GM12865 (cell line): ENCODE results near the gene FOXD3.
"Not testable (repeated sequence)": the region's sequence is repeated elsewhere in the genome, so short reads cannot be mapped to it uniquely, and the experiment has no call there.

Experiments
- DNase-seq: peaks from one replicate; pipeline ENCODE4 v3.0.0; 2010; ENCODE audit warnings: low read depth
- H3K4me3 ChIP-seq: 2 replicates; pipeline ENCODE4 v1.5.1; 2011; ENCODE audit warnings: mild to moderate bottlenecking, low read depth, low read length, control low read depth
- CTCF ChIP-seq: IDR thresholded peaks from 2 replicates; pipeline ENCODE4 v1.5.1; 2011; ENCODE audit warnings: low read length, control low read depth, low read depth, inconsistent platforms; ENCODE audit not compliant: insufficient read depth; ENCODE audit errors: missing control alignments

Gene FOXD3

GRCh38 chr1:63342402-63342801 is 20.0 kb downstream of the FOXD3 start:
- no peak overlapping the region for H3K4me3 ChIP-seq
- no peak for DNase-seq
- no peak for TF ChIP-seq CTCF

GRCh38 chr1:63343922-63344321 is 21.6 kb downstream of the FOXD3 start:
- DNase-seq: no peak

GRCh38 chr1:63350320-63350719 is 28.0 kb downstream of the FOXD3 start:
- no peak for TF ChIP-seq CTCF
- H3K4me3 ChIP-seq: no peak overlapping the region
- DNase-seq: no peak

More at GRCh38 chr1:63343922-63344321, 21.6 kb downstream of the FOXD3 start:
- H3K4me3 ChIP-seq: no peak overlapping the region
- no peak for TF ChIP-seq CTCF

GRCh38 chr1:63352736-63353135 is 30.4 kb downstream of the FOXD3 start:
- TF ChIP-seq CTCF: no peak
- no peak overlapping the region for H3K4me3 ChIP-seq
- DNase-seq: no peak

GRCh38 chr1:63356234-63356633 is 33.9 kb downstream of the FOXD3 start:
- not testable (repeated sequence) for DNase-seq, H3K4me3 ChIP-seq

GRCh38 chr1:63359561-63359960 is 37.2 kb downstream of the FOXD3 start:
- no peak overlapping the region for H3K4me3 ChIP-seq
- no peak for DNase-seq
- TF ChIP-seq CTCF: no peak

- no peak overlapping the region for H3K4me3 ChIP-seq
- no peak for DNase-seq
- no peak for TF ChIP-seq CTCF
Measured at GRCh38 chr1:63362073-63362472, 39.7 kb downstream of the FOXD3 start.

- H3K4me3 ChIP-seq: no peak overlapping the region
- no peak for DNase-seq
- no peak for TF ChIP-seq CTCF
Measured at GRCh38 chr1:63362578-63362977, 40.2 kb downstream of the FOXD3 start.
